ENCODE measurements around the gene CACYBP.

Gene CACYBP

GRCh38 chr1:174995916-174996315 lies 3.8 kb upstream of the CACYBP start:
- Histone ChIP-seq H2AFZ (ENCODE audit: low read depth, low read length, severe bottlenecking) (no peak overlapping the region), H4K20me1 (ENCODE audit: low read depth, low read length) (no peaks in the 10 kb centered on the region), H3K4me3 (ENCODE audit: insufficient read depth, low read length, poor library complexity, severe bottlenecking) (no peak overlapping the region), H3K9ac (ENCODE audit: low read length) (no peak overlapping the region), H3F3A (ENCODE audit: insufficient read depth) (peaks cover 41% of the 10 kb centered on the region), H3K9me3 (ENCODE audit: insufficient read depth, low read length) (no peaks in the 10 kb centered on the region), H3K79me2 (ENCODE audit: insufficient read depth, low read length) (peaks cover 10% of the 10 kb centered on the region), H3K27ac (ENCODE audit: low read depth, low read length) (no peak overlapping the region), H3K27me3 (ENCODE audit: low read length) (no peaks in the 10 kb centered on the region), H3K36me3 (ENCODE audit: low read length) (peaks cover 26% of the 10 kb centered on the region; the same call in 1 of the 2 replicates), H3K4me2 (ENCODE audit: low read depth, low read length, poor library complexity, severe bottlenecking) (no peak overlapping the region), H3K9me2 (replicated peaks; ENCODE audit: insufficient read depth, low read length) (no peaks in the 10 kb centered on the region)
- no peak for TF ChIP-seq CTCF (IDR thresholded peaks at IDR 0.05; ENCODE audit: insufficient read depth, low read length, poor library complexity, severe bottlenecking)
- no peak for TF ChIP-seq EZH2phosphoT487 (conservative IDR thresholded peaks at IDR 0.05; ENCODE audit: low read length)

- Histone ChIP-seq H3K36me3 (ENCODE audit: low read length) (peaks cover 21% of the 10 kb centered on the region; the same call in 1 of the 2 replicates), H3F3A (ENCODE audit: insufficient read depth) (peaks cover 37% of the 10 kb centered on the region), H4K20me1 (ENCODE audit: low read depth, low read length) (no peaks in the 10 kb centered on the region), H3K79me2 (ENCODE audit: insufficient read depth, low read length) (peaks cover 16% of the 10 kb centered on the region), H3K27ac (ENCODE audit: low read depth, low read length) (no peak overlapping the region), H3K9ac (ENCODE audit: low read length) (no peak overlapping the region), H3K27me3 (ENCODE audit: low read length) (no peaks in the 10 kb centered on the region), H3K4me2 (ENCODE audit: low read depth, low read length, poor library complexity, severe bottlenecking) (no peak overlapping the region), H3K9me2 (replicated peaks; ENCODE audit: insufficient read depth, low read length) (no peaks in the 10 kb centered on the region), H2AFZ (ENCODE audit: low read depth, low read length, severe bottlenecking) (no peak overlapping the region), H3K4me3 (ENCODE audit: insufficient read depth, low read length, poor library complexity, severe bottlenecking) (no peak overlapping the region), H3K9me3 (ENCODE audit: insufficient read depth, low read length) (no peaks in the 10 kb centered on the region)
- no peak for TF ChIP-seq CTCF (IDR thresholded peaks at IDR 0.05; ENCODE audit: insufficient read depth, low read length, poor library complexity, severe bottlenecking)
- TF ChIP-seq EZH2phosphoT487 (conservative IDR thresholded peaks at IDR 0.05; ENCODE audit: low read length), result no peak
Observed at GRCh38 chr1:174996476-174996875, 3.3 kb upstream of the CACYBP start.

- Histone ChIP-seq H4K20me1 (ENCODE audit: low read depth, low read length) (peaks cover under 1% of the 10 kb centered on the region; the same call in 1 of the 2 replicates), H3K27ac (ENCODE audit: low read depth, low read length) (no peak overlapping the region), H3K9me2 (replicated peaks; ENCODE audit: insufficient read depth, low read length) (no peaks in the 10 kb centered on the region), H3K4me3 (ENCODE audit: insufficient read depth, low read length, poor library complexity, severe bottlenecking) (no peak overlapping the region), H3K27me3 (ENCODE audit: low read length) (no peaks in the 10 kb centered on the region), H3F3A (ENCODE audit: insufficient read depth) (peaks cover 34% of the 10 kb centered on the region), H3K9ac (ENCODE audit: low read length) (no peak overlapping the region), H3K9me3 (ENCODE audit: insufficient read depth, low read length) (no peaks in the 10 kb centered on the region), H2AFZ (ENCODE audit: low read depth, low read length, severe bottlenecking) (no peak overlapping the region), H3K4me2 (ENCODE audit: low read depth, low read length, poor library complexity, severe bottlenecking) (no peak overlapping the region), H3K36me3 (ENCODE audit: low read length) (peaks cover 19% of the 10 kb centered on the region; the same call in 1 of the 2 replicates), H3K79me2 (ENCODE audit: insufficient read depth, low read length) (peaks cover 21% of the 10 kb centered on the region)
- no peak for TF ChIP-seq EZH2phosphoT487 (conservative IDR thresholded peaks at IDR 0.05; ENCODE audit: low read length)
- TF ChIP-seq CTCF (IDR thresholded peaks at IDR 0.05; ENCODE audit: insufficient read depth, low read length, poor library complexity, severe bottlenecking), result no peak
Observed at GRCh38 chr1:174997041-174997440, 2.7 kb upstream of the CACYBP start.
